H1 (cell line): ENCODE results near the gene CNTF. TPM values are rescaled to one million over a fixed set of nuclear protein-coding genes. Genes with fewer than 3 reads are reported as not detected.

Source experiments
- CTCF ChIA-PET: fragments of 300-600 bp; sonication (Branson Sonifier 250); formaldehyde crosslinking; loops from one replicate; lab custom pipeline; 2021; ENCODE audit not compliant: partially characterized antibody; lab: Charles Lee
- POLR2A ChIA-PET: fragments of 300-600 bp; sonication (Branson Sonifier 250); formaldehyde crosslinking; loops from one replicate; lab custom pipeline; 2021; ENCODE audit warnings: inconsistent platforms; ENCODE audit not compliant: partially characterized antibody; lab: Charles Lee
- DNase-seq, 2 experiments: peaks; one replicate each; pipeline versions ENCODE4 v3.0.0 to v3.0.0-alpha.2; 2010 to 2022; ENCODE audit warnings: low spot score in 2 of 2, low read depth in 1 of 2, mixed read lengths in 1 of 2
- FAIRE-seq: peaks from 2 replicates; lab custom pipeline; 2011; peaks lifted over from hg19 to GRCh38; lab: Jason Lieb, UNC
- H2AFZ ChIP-seq: 2 replicates; pipeline ENCODE4 v1.8.1; 2012; ENCODE audit warnings: low read length, inconsistent platforms
- H2AK5ac ChIP-seq: 2 replicates; pipeline ENCODE4 v1.6.1; 2013; ENCODE audit warnings: low read depth, low read length
- H2BK120ac ChIP-seq: replicated peaks from 2 replicates; pipeline ENCODE3; 2013; ENCODE audit warnings: low read depth, low read length, inconsistent platforms
- H2BK12ac ChIP-seq: 2 replicates; pipeline ENCODE4 v1.6.1; 2013; ENCODE audit warnings: low read depth, low read length
- H2BK15ac ChIP-seq: 2 replicates; pipeline ENCODE4 v1.6.1; 2013; ENCODE audit warnings: low read length
- H2BK20ac ChIP-seq: 2 replicates; pipeline ENCODE4 v1.6.1; 2013; ENCODE audit warnings: low read length
- H2BK5ac ChIP-seq: 2 replicates; pipeline ENCODE4 v1.6.1; 2013; ENCODE audit warnings: low read depth, low read length
- H3K14ac ChIP-seq: 2 replicates; pipeline ENCODE4 v1.6.1; 2013; ENCODE audit warnings: inconsistent platforms; ENCODE audit not compliant: insufficient read length
- H3K18ac ChIP-seq: 2 replicates; pipeline ENCODE4 v1.6.1; 2013; ENCODE audit warnings: low read length; ENCODE audit errors: extremely low read depth
- H3K23ac ChIP-seq: 2 replicates; pipeline ENCODE4 v1.6.1; 2013; ENCODE audit warnings: inconsistent platforms; ENCODE audit not compliant: insufficient read length
- H3K23me2 ChIP-seq: 2 replicates; pipeline ENCODE4 v1.6.1; 2013; ENCODE audit warnings: low read depth, low read length
- H3K27ac ChIP-seq: 2 replicates; pipeline ENCODE4 v1.6.1; 2011; ENCODE audit warnings: low read depth, low read length, inconsistent platforms
- H3K27me3 ChIP-seq, 4 experiments: replicated peaks in 1 of 4; 1 replicate in 1 of 4; 2 replicates in 3 of 4; pipeline versions ENCODE4 v1.6.1 to v1.8.1; 2011 to 2013; ENCODE audit warnings: low read length in 3 of 4, mild to moderate bottlenecking in 3 of 4, inconsistent platforms in 2 of 4, mixed read lengths in 2 of 4, moderate library complexity in 1 of 4; ENCODE audit not compliant: control insufficient read depth in 3 of 4, insufficient read depth in 3 of 4; ENCODE audit errors: extremely low read depth in 1 of 4
- H3K36me3 ChIP-seq, 4 experiments: 2 replicates each; pipeline versions ENCODE4 v1.6.1 to v1.8.1; 2011 to 2013; ENCODE audit warnings: mild to moderate bottlenecking in 4 of 4, low read length in 3 of 4, moderate library complexity in 2 of 4, control low read depth in 1 of 4, inconsistent platforms in 1 of 4; ENCODE audit not compliant: insufficient read depth in 4 of 4, control insufficient read depth in 2 of 4
- H3K4ac ChIP-seq: replicated peaks from 2 replicates; pipeline ENCODE3; 2013; ENCODE audit warnings: low read length, low read depth, mixed read lengths, inconsistent platforms; ENCODE audit not compliant: insufficient read length
- H3K4me1 ChIP-seq, 4 experiments: replicated peaks in 1 of 4; 1 replicate in 1 of 4; 2 replicates in 3 of 4; pipeline versions ENCODE4 v1.6.1 to v1.8.1; 2011 to 2013; ENCODE audit warnings: low read length in 3 of 4, inconsistent platforms in 2 of 4, mixed read lengths in 1 of 4; ENCODE audit not compliant: insufficient read depth in 4 of 4, control insufficient read depth in 3 of 4
- H3K4me2 ChIP-seq, 2 experiments: 2 replicates each; pipeline versions ENCODE4 v1.6.1 to v1.8.1; 2011 to 2013; ENCODE audit warnings: low read depth in 2 of 2, low read length in 2 of 2, control low read depth in 1 of 2, inconsistent platforms in 1 of 2, mild to moderate bottlenecking in 1 of 2; ENCODE audit not compliant: insufficient read depth in 1 of 2
- H3K4me3 ChIP-seq, 4 experiments: fragments of 200-600, 300-600 bp in 1 of 4; sonication (generic), shearing (Covaris generic), sonication (Bioruptor Twin) in 1 of 4; 2 replicates each; pipeline versions ENCODE4 v1.5.1 to v1.8.1; 2011 to 2016; ENCODE audit warnings: low read length in 4 of 4, low read depth in 3 of 4, control low read depth in 2 of 4, inconsistent platforms in 2 of 4, mild to moderate bottlenecking in 2 of 4, mixed read lengths in 1 of 4, moderate library complexity in 1 of 4; ENCODE audit not compliant: insufficient read depth in 2 of 4; ENCODE audit errors: extremely low read depth in 1 of 4
- H3K56ac ChIP-seq: replicated peaks from 2 replicates; pipeline ENCODE3; 2013; ENCODE audit warnings: low read depth, mild to moderate bottlenecking, mixed read lengths, low read length, inconsistent platforms; ENCODE audit not compliant: insufficient read length
- H3K79me1 ChIP-seq: 2 replicates; pipeline ENCODE4 v1.6.1; 2013; ENCODE audit warnings: low read depth, low read length, control low read depth
- H3K79me2 ChIP-seq, 2 experiments: 2 replicates each; pipeline versions ENCODE4 v1.6.1 to v1.8.1; 2012 to 2013; ENCODE audit warnings: low read length in 2 of 2, mild to moderate bottlenecking in 2 of 2, inconsistent platforms in 1 of 2; ENCODE audit not compliant: insufficient read depth in 2 of 2, control insufficient read depth in 1 of 2
- H3K9ac ChIP-seq, 4 experiments: replicated peaks in 1 of 4; 1 replicate in 1 of 4; 2 replicates in 3 of 4; pipeline versions ENCODE4 v1.6.1 to v1.8.1; 2011 to 2013; ENCODE audit warnings: low read depth in 3 of 4, low read length in 3 of 4, control low read depth in 2 of 4, mild to moderate bottlenecking in 2 of 4, moderate library complexity in 2 of 4, inconsistent platforms in 1 of 4; ENCODE audit errors: extremely low read depth in 1 of 4
- H3K9me3 ChIP-seq, 2 experiments: 2 replicates each; pipeline versions ENCODE4 v1.6.1 to v1.8.1; 2012 to 2013; ENCODE audit warnings: mild to moderate bottlenecking in 2 of 2, moderate library complexity in 2 of 2, control low read depth in 1 of 2, inconsistent platforms in 1 of 2, low read depth in 1 of 2, low read length in 1 of 2, mixed read lengths in 1 of 2; ENCODE audit not compliant: insufficient read depth in 2 of 2
- H4K20me1 ChIP-seq, 2 experiments: replicated peaks in 1 of 2; 2 replicates each; pipeline versions ENCODE3 to v1.8.1; 2011 to 2013; ENCODE audit warnings: inconsistent platforms in 2 of 2, low read length in 2 of 2, mild to moderate bottlenecking in 1 of 2; ENCODE audit not compliant: insufficient read depth in 2 of 2, control insufficient read depth in 1 of 2
- H4K5ac ChIP-seq: 2 replicates; pipeline ENCODE4 v1.6.1; 2013; ENCODE audit warnings: low read length, low read depth, mixed read lengths, inconsistent platforms; ENCODE audit not compliant: insufficient read length
- H4K8ac ChIP-seq: 2 replicates; pipeline ENCODE4 v1.8.0; 2013; ENCODE audit warnings: mild to moderate bottlenecking, moderate library complexity, low read length, inconsistent platforms; ENCODE audit not compliant: insufficient read depth; ENCODE audit errors: extremely low read depth
- H4K91ac ChIP-seq: replicated peaks from 2 replicates; pipeline ENCODE3; 2013; ENCODE audit warnings: low read length, mixed read lengths, inconsistent platforms; ENCODE audit not compliant: insufficient read length
- ATF3 ChIP-seq: IDR thresholded peaks from 2 replicates; pipeline ENCODE4 v1.6.1; 2011; ENCODE audit warnings: low read depth, mild to moderate bottlenecking, low read length; ENCODE audit not compliant: insufficient read depth
- CEBPB ChIP-seq: IDR thresholded peaks from 2 replicates; pipeline ENCODE4 v1.6.1; 2012; ENCODE audit warnings: low read depth, low read length
- GTF2F1 ChIP-seq: IDR thresholded peaks from 2 replicates; pipeline ENCODE4 v1.6.1; 2012; ENCODE audit warnings: low read depth, low read length, improper control_type of control experiment, borderline replicate concordance
- HDAC2 ChIP-seq, 2 experiments: fragments of 300-600 bp in 1 of 2; sonication (generic) in 1 of 2; IDR thresholded peaks; 2 replicates each; pipeline ENCODE4 v1.6.1; 2011 to 2012; ENCODE audit warnings: low read depth in 2 of 2, low read length in 2 of 2, mild to moderate bottlenecking in 2 of 2, moderate library complexity in 2 of 2, borderline replicate concordance in 1 of 2, inconsistent platforms in 1 of 2
- JUN ChIP-seq: IDR thresholded peaks from 2 replicates; pipeline ENCODE4 v1.6.1; 2011; ENCODE audit warnings: low read depth, mild to moderate bottlenecking, improper control_type of control experiment, low read length
- MAFK ChIP-seq: IDR thresholded peaks from 2 replicates; pipeline ENCODE4 v1.6.1; 2012; ENCODE audit warnings: low read depth, mild to moderate bottlenecking, improper control_type of control experiment, low read length
- NANOG ChIP-seq: IDR thresholded peaks from 2 replicates; pipeline ENCODE4 v1.6.1; 2011; ENCODE audit warnings: low read length, low read depth, mild to moderate bottlenecking, inconsistent platforms; ENCODE audit not compliant: insufficient read depth, poor library complexity, severe bottlenecking
- POLR2AphosphoS5 ChIP-seq: IDR thresholded peaks from 2 replicates; pipeline ENCODE4 v1.6.1; 2011; ENCODE audit warnings: low read depth, low read length
- RFX5 ChIP-seq: IDR thresholded peaks from 2 replicates; pipeline ENCODE4 v1.6.1; 2011; ENCODE audit warnings: low read depth, low read length, improper control_type of control experiment, borderline replicate concordance
- RNF2 ChIP-seq: fragments of 200-900, 300-1000 bp; sonication (generic); IDR thresholded peaks from 2 replicates; pipeline ENCODE4 v1.7.1; 2016; ENCODE audit warnings: borderline replicate concordance, low read depth, mild to moderate bottlenecking, antibody characterized with exemption, low read length; ENCODE audit not compliant: poor library complexity, severe bottlenecking; ENCODE audit errors: missing control alignments
- SP4 ChIP-seq: IDR thresholded peaks from 2 replicates; pipeline ENCODE4 v1.6.1; 2012; ENCODE audit warnings: low read length, inconsistent platforms
- TAF1 ChIP-seq: IDR thresholded peaks from 2 replicates; pipeline ENCODE4 v1.6.1; 2011; ENCODE audit warnings: mild to moderate bottlenecking, low read depth, low read length
- TCF12 ChIP-seq: IDR thresholded peaks from 2 replicates; pipeline ENCODE4 v1.6.1; 2011; ENCODE audit warnings: low read depth, mild to moderate bottlenecking, low read length
- ZNF274 ChIP-seq: IDR thresholded peaks from 2 replicates; pipeline ENCODE4 v1.7.0; 2012; ENCODE audit warnings: low read length, borderline replicate concordance; ENCODE audit errors: extremely low read depth
- WGBS, 2 experiments: shearing (Covaris generic) in 1 of 2; methylation state at CpG; one replicate each; pipeline versions ENCODE4 v1.1.6 to v1.1.7; 2013 to 2015; ENCODE audit warnings: low lambda C conversion rate in 2 of 2, mixed read lengths in 2 of 2, inconsistent platforms in 1 of 2, low coverage in 1 of 2, missing lambda C conversion rate in 1 of 2; ENCODE audit not compliant: insufficient replicate concordance in 2 of 2, insufficient coverage in 1 of 2, insufficient read length in 1 of 2; ENCODE audit errors: extremely low coverage in 1 of 2, missing lambda C conversion rate in 1 of 2; 5-methylcytosine and 5-hydroxymethylcytosine counted together
- polyA plus RNA-seq, 7 experiments: library from polyadenylated mRNA; depleted of rRNA in 3 of 7; stranded (reverse) in 5 of 7; unstranded in 2 of 7; fragments of >200 nt in 5 of 7; fragments of 200-250 nt in 2 of 7; gene quantifications; 1 replicate in 5 of 7; 2 replicates in 1 of 7; 4 replicates in 1 of 7; pipeline versions ENCODE4 v1.2.1 to v1.2.3, GENCODE V29; 2011 to 2013; ENCODE audit warnings: missing spikeins in 2 of 7, mixed read lengths in 2 of 7
- total RNA-seq: library from RNA; stranded (reverse); fragmentation: NEBNext Ultra II Directional; extraction: Animal tissue kit (Norgen Biotek cat#: 25700); gene quantifications from 2 replicates; pipeline ENCODE4 v1.2.1, GENCODE V29; 2021

The CNTF gene
- total and polyA plus RNA-seq, 2 of the 8 experiments (the other 6 are each of a cell fraction or from before 2014, with no cell fraction given): 0.41 to 1.5 TPM

- Histone ChIP-seq H3K4me3 (no peak overlapping the region), H3K27me3 (no peaks in the 10 kb centered on the region), H2BK12ac (no peak overlapping the region), H2BK120ac (no peak overlapping the region), H3K4me1 (no peaks in the 10 kb centered on the region; a peak in 1 of 7 replicates), H3K79me1 (no peaks in the 10 kb centered on the region), H3K4me2 (no peak overlapping the region), H3K27ac (no peak overlapping the region), H3K18ac (no peak overlapping the region), H4K5ac (no peak overlapping the region), H3K9me3 (no peaks in the 10 kb centered on the region), H2AFZ (no peak overlapping the region), H3K4ac (no peak overlapping the region), H3K9ac (no peak overlapping the region), H2BK20ac (no peak overlapping the region), H3K23me2 (no peaks in the 10 kb centered on the region), H2BK15ac (no peak overlapping the region), H3K56ac (no peak overlapping the region), H3K14ac (no peak overlapping the region), H2BK5ac (no peak overlapping the region), H3K79me2 (no peaks in the 10 kb centered on the region), H4K20me1 (no peaks in the 10 kb centered on the region), H3K36me3 (no peaks in the 10 kb centered on the region), H2AK5ac (no peak overlapping the region), H3K23ac (no peak overlapping the region), H4K91ac (no peak overlapping the region), H4K8ac (no peak overlapping the region)
- CTCF ChIA-PET: interaction anchor here (0.7 to 2.6 kb wide), 3 partner anchors 12 to 131 kb away, joined by 4 to 11 read pairs (median 4); no protein-coding TSS in a partner anchor
- FAIRE-seq: no peak
- WGBS, 2 experiments: 82% methylated on average over 3 of the region's 3 CpGs; no CpG with 5 or more reads in 1 of the 2 experiments
- DNase-seq: no peak
- POLR2A ChIA-PET: no interaction called here
- no peak for TF ChIP-seq HDAC2 (IDR thresholded peaks at IDR 0.05; ENCODE audit: borderline replicate concordance in 1 of 2, low read depth in 2 of 2, low read length in 2 of 2)
- no peak for TF ChIP-seq JUN
- no peak for TF ChIP-seq RFX5
- no peak for TF ChIP-seq CEBPB
- TF ChIP-seq RNF2: no peak
- no peak for TF ChIP-seq ATF3
- TF ChIP-seq GTF2F1: no peak
- TF ChIP-seq POLR2AphosphoS5: no peak
- no peak for TF ChIP-seq TAF1
- no peak for TF ChIP-seq SP4
- TF ChIP-seq TCF12: no peak
- no peak for TF ChIP-seq MAFK
- no peak for TF ChIP-seq ZNF274
- no peak for TF ChIP-seq NANOG
Measured at GRCh38 chr11:58658623-58659022, 36.2 kb downstream of the CNTF start.
